H1 (cell line): ENCODE data around the gene NR4A3. TPM values are rescaled to one million over a fixed set of nuclear protein-coding genes. Genes with fewer than 3 reads are reported as not detected.

Experiments used
- CTCF ChIA-PET: fragments of 300-600 bp; sonication (Branson Sonifier 250); formaldehyde crosslinking; loops from one replicate; lab custom pipeline; 2021; ENCODE audit not compliant: partially characterized antibody; lab: Charles Lee
- POLR2A ChIA-PET: fragments of 300-600 bp; sonication (Branson Sonifier 250); formaldehyde crosslinking; loops from one replicate; lab custom pipeline; 2021; ENCODE audit warnings: inconsistent platforms; ENCODE audit not compliant: partially characterized antibody; lab: Charles Lee
- DNase-seq, 2 experiments: peaks; one replicate each; pipeline versions ENCODE4 v3.0.0 to v3.0.0-alpha.2; 2010 to 2022; ENCODE audit warnings: low spot score in 2 of 2, low read depth in 1 of 2, mixed read lengths in 1 of 2
- FAIRE-seq: peaks from 2 replicates; lab custom pipeline; 2011; peaks lifted over from hg19 to GRCh38; lab: Jason Lieb, UNC
- H2AFZ ChIP-seq: 2 replicates; pipeline ENCODE4 v1.8.1; 2012; ENCODE audit warnings: low read length, inconsistent platforms
- H2AK5ac ChIP-seq: 2 replicates; pipeline ENCODE4 v1.6.1; 2013; ENCODE audit warnings: low read depth, low read length
- H2BK120ac ChIP-seq: replicated peaks from 2 replicates; pipeline ENCODE3; 2013; ENCODE audit warnings: low read depth, low read length, inconsistent platforms
- H2BK12ac ChIP-seq: 2 replicates; pipeline ENCODE4 v1.6.1; 2013; ENCODE audit warnings: low read depth, low read length
- H2BK15ac ChIP-seq: 2 replicates; pipeline ENCODE4 v1.6.1; 2013; ENCODE audit warnings: low read length
- H2BK20ac ChIP-seq: 2 replicates; pipeline ENCODE4 v1.6.1; 2013; ENCODE audit warnings: low read length
- H2BK5ac ChIP-seq: 2 replicates; pipeline ENCODE4 v1.6.1; 2013; ENCODE audit warnings: low read depth, low read length
- H3K14ac ChIP-seq: 2 replicates; pipeline ENCODE4 v1.6.1; 2013; ENCODE audit warnings: inconsistent platforms; ENCODE audit not compliant: insufficient read length
- H3K18ac ChIP-seq: 2 replicates; pipeline ENCODE4 v1.6.1; 2013; ENCODE audit warnings: low read length; ENCODE audit errors: extremely low read depth
- H3K23ac ChIP-seq: 2 replicates; pipeline ENCODE4 v1.6.1; 2013; ENCODE audit warnings: inconsistent platforms; ENCODE audit not compliant: insufficient read length
- H3K23me2 ChIP-seq: 2 replicates; pipeline ENCODE4 v1.6.1; 2013; ENCODE audit warnings: low read depth, low read length
- H3K27ac ChIP-seq: 2 replicates; pipeline ENCODE4 v1.6.1; 2011; ENCODE audit warnings: low read depth, low read length, inconsistent platforms
- H3K27me3 ChIP-seq, 4 experiments: replicated peaks in 1 of 4; 1 replicate in 1 of 4; 2 replicates in 3 of 4; pipeline versions ENCODE4 v1.6.1 to v1.8.1; 2011 to 2013; ENCODE audit warnings: low read length in 3 of 4, mild to moderate bottlenecking in 3 of 4, inconsistent platforms in 2 of 4, mixed read lengths in 2 of 4, moderate library complexity in 1 of 4; ENCODE audit not compliant: control insufficient read depth in 3 of 4, insufficient read depth in 3 of 4; ENCODE audit errors: extremely low read depth in 1 of 4
- H3K36me3 ChIP-seq, 4 experiments: 2 replicates each; pipeline versions ENCODE4 v1.6.1 to v1.8.1; 2011 to 2013; ENCODE audit warnings: mild to moderate bottlenecking in 4 of 4, low read length in 3 of 4, moderate library complexity in 2 of 4, control low read depth in 1 of 4, inconsistent platforms in 1 of 4; ENCODE audit not compliant: insufficient read depth in 4 of 4, control insufficient read depth in 2 of 4
- H3K4ac ChIP-seq: replicated peaks from 2 replicates; pipeline ENCODE3; 2013; ENCODE audit warnings: low read length, low read depth, mixed read lengths, inconsistent platforms; ENCODE audit not compliant: insufficient read length
- H3K4me1 ChIP-seq, 4 experiments: replicated peaks in 1 of 4; 1 replicate in 1 of 4; 2 replicates in 3 of 4; pipeline versions ENCODE4 v1.6.1 to v1.8.1; 2011 to 2013; ENCODE audit warnings: low read length in 3 of 4, inconsistent platforms in 2 of 4, mixed read lengths in 1 of 4; ENCODE audit not compliant: insufficient read depth in 4 of 4, control insufficient read depth in 3 of 4
- H3K4me2 ChIP-seq, 2 experiments: 2 replicates each; pipeline versions ENCODE4 v1.6.1 to v1.8.1; 2011 to 2013; ENCODE audit warnings: low read depth in 2 of 2, low read length in 2 of 2, control low read depth in 1 of 2, inconsistent platforms in 1 of 2, mild to moderate bottlenecking in 1 of 2; ENCODE audit not compliant: insufficient read depth in 1 of 2
- H3K4me3 ChIP-seq, 4 experiments: fragments of 200-600, 300-600 bp in 1 of 4; sonication (generic), shearing (Covaris generic), sonication (Bioruptor Twin) in 1 of 4; 2 replicates each; pipeline versions ENCODE4 v1.5.1 to v1.8.1; 2011 to 2016; ENCODE audit warnings: low read length in 4 of 4, low read depth in 3 of 4, control low read depth in 2 of 4, inconsistent platforms in 2 of 4, mild to moderate bottlenecking in 2 of 4, mixed read lengths in 1 of 4, moderate library complexity in 1 of 4; ENCODE audit not compliant: insufficient read depth in 2 of 4; ENCODE audit errors: extremely low read depth in 1 of 4
- H3K56ac ChIP-seq: replicated peaks from 2 replicates; pipeline ENCODE3; 2013; ENCODE audit warnings: low read depth, mild to moderate bottlenecking, mixed read lengths, low read length, inconsistent platforms; ENCODE audit not compliant: insufficient read length
- H3K79me1 ChIP-seq: 2 replicates; pipeline ENCODE4 v1.6.1; 2013; ENCODE audit warnings: low read depth, low read length, control low read depth
- H3K79me2 ChIP-seq, 2 experiments: 2 replicates each; pipeline versions ENCODE4 v1.6.1 to v1.8.1; 2012 to 2013; ENCODE audit warnings: low read length in 2 of 2, mild to moderate bottlenecking in 2 of 2, inconsistent platforms in 1 of 2; ENCODE audit not compliant: insufficient read depth in 2 of 2, control insufficient read depth in 1 of 2
- H3K9ac ChIP-seq, 4 experiments: replicated peaks in 1 of 4; 1 replicate in 1 of 4; 2 replicates in 3 of 4; pipeline versions ENCODE4 v1.6.1 to v1.8.1; 2011 to 2013; ENCODE audit warnings: low read depth in 3 of 4, low read length in 3 of 4, control low read depth in 2 of 4, mild to moderate bottlenecking in 2 of 4, moderate library complexity in 2 of 4, inconsistent platforms in 1 of 4; ENCODE audit errors: extremely low read depth in 1 of 4
- H3K9me3 ChIP-seq, 2 experiments: 2 replicates each; pipeline versions ENCODE4 v1.6.1 to v1.8.1; 2012 to 2013; ENCODE audit warnings: mild to moderate bottlenecking in 2 of 2, moderate library complexity in 2 of 2, control low read depth in 1 of 2, inconsistent platforms in 1 of 2, low read depth in 1 of 2, low read length in 1 of 2, mixed read lengths in 1 of 2; ENCODE audit not compliant: insufficient read depth in 2 of 2
- H4K20me1 ChIP-seq, 2 experiments: replicated peaks in 1 of 2; 2 replicates each; pipeline versions ENCODE3 to v1.8.1; 2011 to 2013; ENCODE audit warnings: inconsistent platforms in 2 of 2, low read length in 2 of 2, mild to moderate bottlenecking in 1 of 2; ENCODE audit not compliant: insufficient read depth in 2 of 2, control insufficient read depth in 1 of 2
- H4K5ac ChIP-seq: 2 replicates; pipeline ENCODE4 v1.6.1; 2013; ENCODE audit warnings: low read length, low read depth, mixed read lengths, inconsistent platforms; ENCODE audit not compliant: insufficient read length
- H4K8ac ChIP-seq: 2 replicates; pipeline ENCODE4 v1.8.0; 2013; ENCODE audit warnings: mild to moderate bottlenecking, moderate library complexity, low read length, inconsistent platforms; ENCODE audit not compliant: insufficient read depth; ENCODE audit errors: extremely low read depth
- H4K91ac ChIP-seq: replicated peaks from 2 replicates; pipeline ENCODE3; 2013; ENCODE audit warnings: low read length, mixed read lengths, inconsistent platforms; ENCODE audit not compliant: insufficient read length
- ASH2L ChIP-seq: fragments of 200-600, 300-600 bp; sonication (generic); IDR thresholded peaks from one replicate; pipeline ENCODE4 v1.7.1; 2017; ENCODE audit warnings: low read length
- CHD1 ChIP-seq: IDR thresholded peaks from 2 replicates; pipeline ENCODE4 v1.6.1; 2012; ENCODE audit warnings: low read depth, low read length, improper control_type of control experiment
- E2F6 ChIP-seq: IDR thresholded peaks from 2 replicates; pipeline ENCODE4 v1.6.1; 2012; ENCODE audit warnings: inconsistent platforms
- EP300 ChIP-seq, 2 experiments: IDR thresholded peaks; 1 replicate in 1 of 2; 2 replicates in 1 of 2; pipeline ENCODE4 v1.6.1; 2011 to 2012; ENCODE audit warnings: low read depth in 2 of 2, low read length in 2 of 2, mild to moderate bottlenecking in 2 of 2, borderline replicate concordance in 1 of 2, inconsistent platforms in 1 of 2, moderate library complexity in 1 of 2
- KDM4A ChIP-seq: IDR thresholded peaks from one replicate; pipeline ENCODE4 v1.7.1; 2012; ENCODE audit warnings: low read depth, mild to moderate bottlenecking, moderate library complexity, low read length, inconsistent platforms; ENCODE audit not compliant: severe bottlenecking
- MAX ChIP-seq: IDR thresholded peaks from 2 replicates; pipeline ENCODE4 v1.6.1; 2012; ENCODE audit warnings: inconsistent platforms
- NRF1 ChIP-seq: IDR thresholded peaks from 2 replicates; pipeline ENCODE4 v1.6.1; 2011; ENCODE audit warnings: mild to moderate bottlenecking, low read depth, low read length, improper control_type of control experiment
- POLR2A ChIP-seq, 2 experiments: IDR thresholded peaks; 1 replicate in 1 of 2; 2 replicates in 1 of 2; pipeline ENCODE4 v1.6.1; 2011; ENCODE audit warnings: low read depth in 2 of 2, low read length in 2 of 2, mild to moderate bottlenecking in 2 of 2; ENCODE audit errors: control extremely low read depth in 1 of 2
- SIN3A ChIP-seq, 2 experiments: IDR thresholded peaks in 1 of 2; conservative IDR thresholded peaks in 1 of 2; 2 replicates each; pipeline ENCODE4 v1.6.1; 2011 to 2012; ENCODE audit warnings: low read length in 2 of 2, improper control_type of control experiment in 1 of 2, low read depth in 1 of 2, mild to moderate bottlenecking in 1 of 2
- SP4 ChIP-seq: IDR thresholded peaks from 2 replicates; pipeline ENCODE4 v1.6.1; 2012; ENCODE audit warnings: low read length, inconsistent platforms
- WGBS, 2 experiments: shearing (Covaris generic) in 1 of 2; methylation state at CpG; one replicate each; pipeline versions ENCODE4 v1.1.6 to v1.1.7; 2013 to 2015; ENCODE audit warnings: low lambda C conversion rate in 2 of 2, mixed read lengths in 2 of 2, inconsistent platforms in 1 of 2, low coverage in 1 of 2, missing lambda C conversion rate in 1 of 2; ENCODE audit not compliant: insufficient replicate concordance in 2 of 2, insufficient coverage in 1 of 2, insufficient read length in 1 of 2; ENCODE audit errors: extremely low coverage in 1 of 2, missing lambda C conversion rate in 1 of 2; 5-methylcytosine and 5-hydroxymethylcytosine counted together
- polyA plus RNA-seq, 7 experiments: library from polyadenylated mRNA; depleted of rRNA in 3 of 7; stranded (reverse) in 5 of 7; unstranded in 2 of 7; fragments of >200 nt in 5 of 7; fragments of 200-250 nt in 2 of 7; gene quantifications; 1 replicate in 5 of 7; 2 replicates in 1 of 7; 4 replicates in 1 of 7; pipeline versions ENCODE4 v1.2.1 to v1.2.3, GENCODE V29; 2011 to 2013; ENCODE audit warnings: missing spikeins in 2 of 7, mixed read lengths in 2 of 7
- total RNA-seq: library from RNA; stranded (reverse); fragmentation: NEBNext Ultra II Directional; extraction: Animal tissue kit (Norgen Biotek cat#: 25700); gene quantifications from 2 replicates; pipeline ENCODE4 v1.2.1, GENCODE V29; 2021

Gene NR4A3
- total and polyA plus RNA-seq, 2 of the 8 experiments (the other 6 are each of a cell fraction or from before 2014, with no cell fraction given), result 0.05 to 0.30 TPM

- Histone ChIP-seq H2AK5ac (no peak within 1 kb of the TSS), H4K91ac (peak within 1 kb of the TSS; percentile 66), H3K27me3 (no peaks in the 10 kb centered on the region; a peak in 1 of 7 replicates), H3K56ac (peak within 1 kb of the TSS; percentile 17), H2BK120ac (no peak within 1 kb of the TSS), H3K18ac (peak within 1 kb of the TSS; percentile 87), H2BK15ac (no peak within 1 kb of the TSS), H3K9me3 (no peaks in the 10 kb centered on the region), H3K4ac (no peak within 1 kb of the TSS), H3K4me3 (peak within 1 kb of the TSS; percentile 73 to 85 (median 82)), H3K4me1 (peaks cover 0 to 5% (median 3%) of the 10 kb centered on the region in 4 experiments; a peak in 3 of 7 replicates), H3K36me3 (no peaks in the 10 kb centered on the region), H2BK5ac (peak within 1 kb of the TSS; percentile 60; the same call in 1 of the 2 replicates), H3K27ac (peak within 1 kb of the TSS; percentile 72; the same call in 1 of the 2 replicates), H3K79me2 (peaks cover 0 to 3% of the 10 kb centered on the region in 2 experiments; a peak in 1 of 4 replicates), H3K23me2 (peaks cover 6% of the 10 kb centered on the region), H4K8ac (peak within 1 kb of the TSS; percentile 94), H2BK12ac (peak within 1 kb of the TSS; percentile 50; the same call in 1 of the 2 replicates), H4K5ac (peak within 1 kb of the TSS; percentile 86), H4K20me1 (no peaks in the 10 kb centered on the region), H3K14ac (no peak within 1 kb of the TSS), H3K4me2 (peak within 1 kb of the TSS; percentile 82 to 95), H3K23ac (no peak within 1 kb of the TSS), H3K9ac (peak within 1 kb of the TSS; percentile 68 to 86 (median 78)), H3K79me1 (no peaks in the 10 kb centered on the region), H2AFZ (peak within 1 kb of the TSS; percentile 95), H2BK20ac (no peak within 1 kb of the TSS)
- DNase-seq, result peak; percentile 25 to 96
- POLR2A ChIA-PET, result interaction anchor here (0.8 to 3.7 kb wide), 5 partner anchors 11 to 648 kb away, joined by 3 to 16 read pairs (median 3); partner anchors contain the start of gene NR4A3
- no peak for FAIRE-seq
- CTCF ChIA-PET, result interaction anchor here (0.8 to 2.3 kb wide), 6 partner anchors 11 to 588 kb away, joined by 3 to 7 read pairs (median 4); no protein-coding TSS in a partner anchor
- WGBS, 2 experiments, result 3% methylated on average over 53 of the region's 76 CpGs; no CpG with 5 or more reads in 1 of the 2 experiments
- no peak for TF ChIP-seq CHD1
- peak; percentile 56; the same call in 1 of the 2 replicates for TF ChIP-seq E2F6
- TF ChIP-seq ASH2L, result peak; percentile 99
- 0 out of 4 replicates have a peak, but pooled peaks of 1 of the 2 experiments have one; percentile 30 for TF ChIP-seq SIN3A (conservative IDR thresholded peaks at IDR 0.05 in 1 of 2, IDR thresholded peaks at IDR 0.05 in 1 of 2; ENCODE audit: low read depth in 1 of 2, low read length in 2 of 2)
- TF ChIP-seq MAX, result no peak
- peak; percentile 91 for TF ChIP-seq KDM4A
- TF ChIP-seq NRF1, result peak; percentile 59
- TF ChIP-seq SP4, result 0 out of 2 replicates have a peak, but pooled peaks have one; percentile 27
- TF ChIP-seq EP300 (IDR thresholded peaks at IDR 0.05; ENCODE audit: borderline replicate concordance in 1 of 2, low read depth in 2 of 2, low read length in 2 of 2), result no peak
- TF ChIP-seq POLR2A (IDR thresholded peaks at IDR 0.05; ENCODE audit: control extremely low read depth in 1 of 2, low read depth in 2 of 2, low read length in 2 of 2), result peak; percentile 47 to 82; a peak in 2 of 3 replicates
These were observed 84.9 kb downstream of the NR4A3 start, which contains the start of gene STX17 for GRCh38 chr9:99906403-99907207. Gene STX17 (plus strand): TSS chr9:99906654. CDS start chr9:99915240, 8,586 bp downstream.
